GM12892 (cell line): ENCODE results near the gene GNA14.

Source experiments
- POLR2A ChIP-seq: IDR thresholded peaks from 2 replicates; pipeline ENCODE4 v1.6.1; 2011; ENCODE audit warnings: low read depth, low read length, control low read depth
- POLR2AphosphoS5 ChIP-seq: IDR thresholded peaks from 2 replicates; pipeline ENCODE4 v1.6.1; 2011; ENCODE audit warnings: low read depth, low read length, control low read depth

DNA sequence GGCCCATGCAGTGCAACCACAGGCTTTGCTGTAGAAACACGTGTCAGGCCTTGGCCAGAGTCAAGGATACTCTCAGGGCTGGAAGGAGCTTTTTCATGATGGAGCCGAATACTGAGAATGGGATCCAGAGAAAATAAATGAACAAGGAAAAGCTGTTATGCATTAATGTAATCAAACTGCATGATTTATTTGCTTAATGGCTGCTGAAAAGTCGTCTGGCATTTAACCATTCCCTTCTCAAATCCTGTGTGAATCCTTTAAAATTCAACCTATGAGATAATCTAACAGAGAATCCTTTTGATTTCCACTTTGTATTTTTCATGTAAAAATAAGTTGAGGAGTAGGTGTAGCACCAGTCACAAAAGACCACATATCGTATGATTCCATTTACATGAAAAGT is 24.1 kb upstream of the GNA14 start:
- TF ChIP-seq POLR2AphosphoS5 (no peak), POLR2A (no peak)
